ENCODE measurements around the gene SFTA2. TPM values are rescaled to one million over a fixed set of nuclear protein-coding genes. Genes with fewer than 3 reads are reported as not detected.

The SFTA2 gene
- total RNA-seq, 1 experiment from 2014 or later = not detected

DNA sequence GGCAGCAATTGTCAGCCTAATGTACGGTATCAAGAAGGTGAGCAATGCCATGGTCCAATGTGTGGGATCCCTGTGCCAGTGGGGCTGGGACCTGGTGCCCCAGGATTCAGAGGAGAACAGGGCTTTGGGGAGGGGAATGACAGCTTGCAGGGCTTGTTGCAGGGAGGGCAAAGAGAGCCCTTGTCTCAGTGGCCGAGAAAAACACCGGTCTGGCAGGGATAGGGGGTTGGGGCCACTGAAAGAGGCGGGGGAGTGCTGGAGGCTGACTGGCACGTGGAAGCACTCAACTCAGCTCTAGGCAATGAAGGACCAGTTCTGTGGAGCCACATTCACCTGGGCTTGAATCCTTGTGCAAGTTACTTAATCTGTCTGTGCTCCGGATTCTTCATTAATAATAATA is 5.3 kb upstream of the SFTA2 start:
- POLR2A ChIA-PET = interaction anchor here (2.1 kb wide), 1 partner anchor 11 kb away, joined by 14 read pairs; no protein-coding TSS in a partner anchor
- Mint-ChIP-seq H3K4me1 (ENCODE audit: insufficient read depth, unreplicated experiment) (peaks cover 47% of the 10 kb centered on the region), H3K9me3 (ENCODE audit: unreplicated experiment) (no peaks in the 10 kb centered on the region), H3K27me3 (ENCODE audit: insufficient read depth, unreplicated experiment) (no peaks in the 10 kb centered on the region), H3K27ac (ENCODE audit: low read depth, unreplicated experiment) (no peak overlapping the region), H3K36me3 (ENCODE audit: insufficient read depth, unreplicated experiment) (no peaks in the 10 kb centered on the region), H3K4me3 (ENCODE audit: unreplicated experiment) (no peak overlapping the region)
- BruUV-seq (replicated peaks) = no TSS peak
- no peak for DNase-seq (ENCODE audit: unreplicated experiment)
- intact Hi-C loops (cut with micrococcal nuclease) = no loop called here
- TF ChIP-seq CTCF (IDR thresholded peaks at IDR 0.05; ENCODE audit: unreplicated experiment) = no peak
- CTCF ChIA-PET = interaction anchor here (0.5 to 1.0 kb wide), 3 partner anchors 11 to 206 kb away, joined by 4 to 6 read pairs (median 5); no protein-coding TSS in a partner anchor

DNA sequence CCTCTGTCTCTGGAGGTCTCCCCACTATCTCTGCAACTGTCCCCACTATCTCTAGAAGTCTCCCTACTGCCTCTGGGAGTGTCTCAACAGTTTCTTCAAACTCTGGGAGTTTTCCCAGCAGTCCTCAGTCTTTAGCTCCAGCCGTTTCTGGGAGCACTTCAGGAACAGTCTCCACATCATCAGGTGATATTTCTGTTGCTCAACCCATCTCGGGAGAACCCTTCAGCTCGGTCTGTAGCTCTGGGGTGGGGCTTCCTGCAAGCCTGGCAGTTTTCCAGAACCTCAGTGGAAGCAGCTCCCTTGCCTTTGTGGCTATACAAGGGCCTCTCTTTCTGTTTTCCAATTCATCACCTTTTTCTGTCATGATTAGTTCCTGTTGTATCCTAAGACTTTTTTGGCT is 3.0 kb upstream of the SFTA2 start:
- no peak for TF ChIP-seq CTCF (IDR thresholded peaks at IDR 0.05; ENCODE audit: unreplicated experiment)
- peak overlapping the region; percentile 94 for H3K27ac Mint-ChIP-seq (ENCODE audit: low read depth, unreplicated experiment)
- POLR2A ChIA-PET = interaction anchor here (0.6 to 2.4 kb wide), 17 partner anchors 10 to 181 kb away, joined by 3 to 30 read pairs (median 4); partner anchors contain the start of genes DDR1 and VARS2

DNA sequence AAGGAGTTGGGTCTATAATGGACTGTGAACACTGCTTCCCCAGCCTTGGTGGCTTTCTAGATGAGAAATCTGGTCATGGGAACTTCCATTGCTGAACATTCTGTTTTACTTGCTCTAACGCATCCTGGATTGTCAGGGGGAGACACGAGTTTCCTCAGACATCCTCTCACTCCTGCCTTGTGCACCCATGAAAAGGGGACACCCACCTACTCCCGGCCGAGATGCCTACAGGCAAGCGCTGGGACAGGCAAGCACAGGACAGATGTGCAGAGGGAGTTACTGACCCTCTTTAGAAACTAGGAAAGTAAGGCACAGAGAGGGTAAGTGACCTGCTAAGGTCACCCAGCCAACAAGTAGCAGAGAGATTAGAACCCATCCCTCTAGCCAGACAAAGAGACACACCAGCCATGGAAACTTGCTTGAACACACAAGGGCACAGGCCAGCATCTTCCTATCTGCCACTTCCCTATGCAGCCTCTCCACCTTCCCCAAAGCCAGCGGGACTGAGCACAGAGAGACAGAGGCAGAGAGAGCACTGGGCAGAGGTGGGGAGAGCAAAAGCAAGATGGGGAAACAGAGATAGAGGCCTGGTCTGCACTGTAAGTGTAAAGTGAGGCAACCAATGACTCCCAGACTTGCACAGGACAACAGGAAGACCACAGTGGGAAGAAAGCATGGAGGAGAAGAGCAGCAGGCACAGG is 845 bp upstream of the SFTA2 start:
- H3K9me3 Mint-ChIP-seq (ENCODE audit: unreplicated experiment) = no peaks in the 10 kb centered on the region
- ChIA-PET CTCF (no interaction called here), POLR2A (no interaction called here)
- DNase-seq (ENCODE audit: unreplicated experiment) = no peak
- H3K4me1 Mint-ChIP-seq (ENCODE audit: insufficient read depth, unreplicated experiment) = peaks cover 39% of the 10 kb centered on the region
- H3K27ac Mint-ChIP-seq (ENCODE audit: low read depth, unreplicated experiment) = peak overlapping the region; percentile 83
- H3K27me3 Mint-ChIP-seq (ENCODE audit: insufficient read depth, unreplicated experiment) = no peaks in the 10 kb centered on the region
- intact Hi-C loops (cut with micrococcal nuclease) = no loop called here
- BruUV-seq (replicated peaks) = no TSS peak
- no peak for TF ChIP-seq CTCF (IDR thresholded peaks at IDR 0.05; ENCODE audit: unreplicated experiment)
- no peak overlapping the region for H3K4me3 Mint-ChIP-seq (ENCODE audit: unreplicated experiment)
- no peaks in the 10 kb centered on the region for H3K36me3 Mint-ChIP-seq (ENCODE audit: insufficient read depth, unreplicated experiment)

More for the DNA sequence above, 3.0 kb upstream of the SFTA2 start:
- peak overlapping the region; percentile 2 for H3K4me3 Mint-ChIP-seq (ENCODE audit: unreplicated experiment)
- no peaks in the 10 kb centered on the region for H3K9me3 Mint-ChIP-seq (ENCODE audit: unreplicated experiment)
- DNase-seq (ENCODE audit: unreplicated experiment) = peak; percentile 86
- no TSS peak for BruUV-seq (replicated peaks)
- intact Hi-C loops (cut with micrococcal nuclease) = no loop called here
- peaks cover 45% of the 10 kb centered on the region for H3K4me1 Mint-ChIP-seq (ENCODE audit: insufficient read depth, unreplicated experiment)
- CTCF ChIA-PET = interaction anchor here (0.6 to 2.6 kb wide), 9 partner anchors 9 to 180 kb away, joined by 3 to 16 read pairs (median 6); partner anchors contain the start of genes PSORS1C1 and VARS2
- no peaks in the 10 kb centered on the region for H3K36me3 Mint-ChIP-seq (ENCODE audit: insufficient read depth, unreplicated experiment)
- H3K27me3 Mint-ChIP-seq (ENCODE audit: insufficient read depth, unreplicated experiment) = no peaks in the 10 kb centered on the region

DNA sequence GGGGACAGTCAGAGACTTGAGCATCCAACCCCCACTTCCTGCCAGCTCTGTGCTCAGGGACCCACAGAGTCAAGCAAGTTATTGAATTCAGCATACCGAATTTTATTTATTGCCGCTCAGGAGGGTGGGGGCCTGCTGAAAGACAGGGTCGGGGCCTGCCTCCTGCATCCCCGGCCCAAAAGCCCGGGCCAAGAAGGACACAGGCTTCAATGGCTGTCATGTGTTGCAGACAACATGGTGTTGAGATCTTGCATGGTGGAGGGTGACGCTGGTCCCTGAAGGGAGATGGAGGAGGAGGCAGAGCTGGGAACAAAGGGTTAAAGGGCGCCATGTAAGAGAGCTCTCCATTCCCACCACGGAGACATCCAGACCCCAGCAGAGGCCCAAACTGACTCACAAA is 698 bp downstream of the SFTA2 start:
- ChIA-PET POLR2A (interaction anchor here (0.9 kb wide), 1 partner anchor 16 kb away, joined by 3 read pairs; no protein-coding TSS in a partner anchor), CTCF (interaction anchor here (2.0 to 21.4 kb wide), 3 partner anchors 14 to 147 kb away, joined by 6 to 749 read pairs (median 71); partner anchors contain the start of gene VARS2)
- H3K27ac Mint-ChIP-seq (ENCODE audit: low read depth, unreplicated experiment) = peak overlapping the region; percentile 83
- peaks cover 48% of the 10 kb centered on the region for H3K4me1 Mint-ChIP-seq (ENCODE audit: insufficient read depth, unreplicated experiment)
- no peak overlapping the region for H3K4me3 Mint-ChIP-seq (ENCODE audit: unreplicated experiment)
- H3K27me3 Mint-ChIP-seq (ENCODE audit: insufficient read depth, unreplicated experiment) = no peaks in the 10 kb centered on the region
- no peak for TF ChIP-seq CTCF (IDR thresholded peaks at IDR 0.05; ENCODE audit: unreplicated experiment)
- BruUV-seq (replicated peaks) = no TSS peak
- intact Hi-C loops (cut with micrococcal nuclease) = no loop called here
- peaks cover 6% of the 10 kb centered on the region for H3K36me3 Mint-ChIP-seq (ENCODE audit: insufficient read depth, unreplicated experiment)
- no peak for DNase-seq (ENCODE audit: unreplicated experiment)
- H3K9me3 Mint-ChIP-seq (ENCODE audit: unreplicated experiment) = no peaks in the 10 kb centered on the region

Measured in MCF 10A (cell line).